Measurements from ENCODE around the gene CPNE9. TPM values are rescaled to one million over a fixed set of nuclear protein-coding genes. Genes with fewer than 3 reads are reported as not detected.
A peak's percentile ranks its signal among the peaks of the same experiment; 100 is the strongest.

The CPNE9 gene
- total RNA-seq, 1 donor from 2014 or later: 0.69 TPM

DNA sequence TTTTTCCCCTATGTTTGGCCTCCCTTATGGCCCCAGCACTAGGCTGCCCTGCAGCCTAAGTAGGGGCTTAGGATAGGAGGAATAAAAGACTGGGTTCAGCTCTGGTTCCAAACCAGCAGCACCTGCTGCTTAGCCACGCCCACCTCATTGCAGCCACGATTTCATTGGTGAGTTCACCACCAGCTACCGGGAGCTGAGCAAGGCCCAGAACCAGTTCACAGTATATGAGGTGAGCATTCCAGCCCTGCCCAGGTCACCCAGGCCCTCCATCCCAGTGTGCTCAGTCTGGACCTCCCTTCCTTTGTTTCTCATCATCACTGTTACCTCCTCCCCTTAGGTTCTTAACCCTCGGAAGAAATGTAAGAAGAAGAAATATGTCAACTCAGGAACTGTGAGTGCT lies 11.5 kb downstream of the CPNE9 start:
- H3K9me3 Mint-ChIP-seq (ENCODE audit: low read depth): no peaks in the 10 kb centered on the region
- no peak for DNase-seq (ENCODE audit: low spot score, unreplicated experiment)

GRCh38 chr3:9715764-9716437 lies 12.3 kb downstream of the CPNE9 start:
- Mint-ChIP-seq H3K36me3 (ENCODE audit: insufficient read depth) (no peaks in the 10 kb centered on the region), H3K27ac (no peak overlapping the region), H3K4me1 (ENCODE audit: low read depth) (no peaks in the 10 kb centered on the region), H3K27me3 (peaks cover 30% of the 10 kb centered on the region), H3K4me3 (ENCODE audit: low read depth) (no peak overlapping the region), H3K9me3 (ENCODE audit: low read depth) (no peaks in the 10 kb centered on the region)
- TF ChIP-seq CTCF (IDR thresholded peaks at IDR 0.05; ENCODE audit: unreplicated experiment): peak; percentile 17
- DNase-seq (ENCODE audit: low spot score, unreplicated experiment): no peak

More for the DNA sequence above, 11.5 kb downstream of the CPNE9 start:
- Mint-ChIP-seq H3K36me3 (ENCODE audit: insufficient read depth) (no peaks in the 10 kb centered on the region), H3K27me3 (peaks cover 38% of the 10 kb centered on the region), H3K27ac (no peak overlapping the region), H3K4me1 (ENCODE audit: low read depth) (no peaks in the 10 kb centered on the region), H3K4me3 (ENCODE audit: low read depth) (no peak overlapping the region)
- TF ChIP-seq CTCF (IDR thresholded peaks at IDR 0.05; ENCODE audit: unreplicated experiment): no peak

DNA sequence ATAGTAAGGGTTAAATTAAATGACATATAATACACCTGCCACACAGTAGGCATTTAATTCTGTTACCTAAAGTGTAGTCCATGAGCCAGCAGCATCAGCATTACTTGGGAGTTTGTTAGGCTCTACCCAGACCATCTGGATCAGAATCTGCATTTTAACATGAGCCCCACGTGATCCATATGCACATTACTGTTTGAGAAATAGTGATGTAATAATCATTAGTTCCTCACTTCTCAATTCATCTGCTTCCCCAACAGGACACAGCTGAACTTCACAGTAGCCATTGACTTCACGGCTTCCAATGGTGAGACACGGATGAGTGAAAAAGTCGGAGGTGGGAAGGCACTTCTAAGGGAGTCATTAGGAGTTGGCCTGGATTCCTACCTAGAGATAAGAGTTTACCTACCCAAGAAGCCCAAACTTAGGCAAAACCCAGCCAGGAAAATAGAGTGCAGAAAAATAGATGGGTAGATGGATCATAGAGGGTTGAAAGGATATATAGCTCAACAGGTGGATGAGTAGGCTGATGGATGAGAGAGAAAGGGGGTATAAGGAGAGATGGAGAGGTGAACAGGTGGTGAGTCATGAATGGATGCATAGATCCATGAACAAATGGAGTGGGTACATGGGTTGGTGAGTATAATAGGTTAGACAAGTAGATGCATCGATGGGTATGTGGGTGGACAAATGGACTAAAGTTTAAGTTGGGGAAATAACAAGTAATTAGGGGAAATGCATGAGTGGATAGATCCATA lies 13.3 kb downstream of the CPNE9 start:
- Mint-ChIP-seq H3K27me3 (peaks cover 29% of the 10 kb centered on the region), H3K36me3 (ENCODE audit: insufficient read depth) (no peaks in the 10 kb centered on the region), H3K4me1 (ENCODE audit: low read depth) (no peaks in the 10 kb centered on the region), H3K4me3 (ENCODE audit: low read depth) (no peak overlapping the region), H3K27ac (no peak overlapping the region), H3K9me3 (ENCODE audit: low read depth) (no peaks in the 10 kb centered on the region)
- DNase-seq (ENCODE audit: low spot score, unreplicated experiment): no peak
- no peak for TF ChIP-seq CTCF (IDR thresholded peaks at IDR 0.05; ENCODE audit: unreplicated experiment)

GRCh38 chr3:9717563-9717962 lies 13.9 kb downstream of the CPNE9 start:
- Mint-ChIP-seq H3K36me3 (ENCODE audit: insufficient read depth) (no peaks in the 10 kb centered on the region), H3K27me3 (peaks cover 30% of the 10 kb centered on the region), H3K27ac (no peak overlapping the region), H3K9me3 (ENCODE audit: low read depth) (no peaks in the 10 kb centered on the region), H3K4me3 (ENCODE audit: low read depth) (no peak overlapping the region), H3K4me1 (ENCODE audit: low read depth) (no peaks in the 10 kb centered on the region)
- DNase-seq (ENCODE audit: low spot score, unreplicated experiment): no peak
- TF ChIP-seq CTCF (IDR thresholded peaks at IDR 0.05; ENCODE audit: unreplicated experiment): no peak

- H3K9me3 Mint-ChIP-seq (ENCODE audit: low read depth): no peaks in the 10 kb centered on the region
- no peaks in the 10 kb centered on the region for H3K4me1 Mint-ChIP-seq (ENCODE audit: low read depth)
- H3K4me3 Mint-ChIP-seq (ENCODE audit: low read depth): no peak overlapping the region
- TF ChIP-seq CTCF (IDR thresholded peaks at IDR 0.05; ENCODE audit: unreplicated experiment): no peak
- H3K36me3 Mint-ChIP-seq (ENCODE audit: insufficient read depth): no peaks in the 10 kb centered on the region
- H3K27me3 Mint-ChIP-seq: peaks cover 29% of the 10 kb centered on the region
- no peak overlapping the region for H3K27ac Mint-ChIP-seq
- no peak for DNase-seq (ENCODE audit: low spot score, unreplicated experiment)
These were observed 14.5 kb downstream of the CPNE9 start for GRCh38 chr3:9718118-9718517.

All from progenitor cell of endocrine pancreas (in vitro differentiated cells).